Ovary (tissue), 3 donors: ENCODE data around the gene CCDC33.

Experiments used
- CTCF ChIP-seq, 3 donors: fragments of 450-650 bp in 2 of 3; fragments of 200-600 bp in 1 of 3; IDR thresholded peaks; one replicate each; pipeline versions ENCODE4 v1.5.1 to v1.8.0; 2016 to 2022; ENCODE audit warnings: antibody characterized with exemption in 3 of 3, mild to moderate bottlenecking in 1 of 3
- EP300 ChIP-seq: sonication (generic); formaldehyde crosslinking; IDR thresholded peaks from one replicate; pipeline ENCODE4 v1.6.1; 2017; ENCODE audit warnings: antibody characterized with exemption
- donor health status: DM: no; HTN: no; CAD: no.

GRCh38 chr15:74233373-74233772 is 2.8 kb upstream of the CCDC33 start:
- no peak for TF ChIP-seq CTCF (IDR thresholded peaks at IDR 0.05)
- no peak for TF ChIP-seq EP300
